Measurements from ENCODE around the gene GPR32.

Gene GPR32

DNA sequence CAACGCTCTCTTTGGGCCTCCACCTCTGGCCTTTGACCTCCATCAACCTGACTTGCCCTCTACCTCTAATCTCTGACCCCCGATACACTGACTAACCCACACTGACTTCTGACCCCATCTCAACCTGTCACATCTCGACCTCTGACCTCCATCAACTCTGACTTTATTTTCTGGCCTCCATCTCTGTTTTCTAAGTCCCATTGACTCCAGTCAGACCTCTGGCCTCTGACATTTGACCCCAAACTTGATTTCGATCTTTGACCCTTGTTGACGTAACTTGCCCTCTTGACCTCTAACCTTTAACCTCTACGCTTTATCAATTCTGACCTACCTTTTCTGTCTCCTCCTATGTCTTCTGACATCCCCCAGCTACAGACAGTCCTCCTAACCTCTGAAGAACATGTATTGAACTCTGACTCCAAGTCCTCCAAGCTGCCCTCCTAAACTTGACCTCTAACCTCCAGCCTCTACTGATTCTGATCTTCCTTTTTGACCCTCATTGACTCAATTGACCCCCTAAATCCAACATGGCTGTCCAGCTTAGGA lies 20.7 kb downstream of the GPR32 start (continued):
- TF ChIP-seq ZNF571 (tag by site-specific recombination; IDR thresholded peaks at IDR 0.05) (no peak), ZNF23 (tag by site-specific recombination; IDR thresholded peaks at IDR 0.05; ENCODE audit: borderline replicate concordance) (no peak), ZNF48 (tag by site-specific recombination; IDR thresholded peaks at IDR 0.05) (no peak), ZNF157 (tag by site-specific recombination; IDR thresholded peaks at IDR 0.05) (no peak), SCRT2 (tag by site-specific recombination; IDR thresholded peaks at IDR 0.05) (peak; percentile 72), SP2 (tag by site-specific recombination; IDR thresholded peaks at IDR 0.05) (no peak)
- TF ChIP-seq, protein P1, sequence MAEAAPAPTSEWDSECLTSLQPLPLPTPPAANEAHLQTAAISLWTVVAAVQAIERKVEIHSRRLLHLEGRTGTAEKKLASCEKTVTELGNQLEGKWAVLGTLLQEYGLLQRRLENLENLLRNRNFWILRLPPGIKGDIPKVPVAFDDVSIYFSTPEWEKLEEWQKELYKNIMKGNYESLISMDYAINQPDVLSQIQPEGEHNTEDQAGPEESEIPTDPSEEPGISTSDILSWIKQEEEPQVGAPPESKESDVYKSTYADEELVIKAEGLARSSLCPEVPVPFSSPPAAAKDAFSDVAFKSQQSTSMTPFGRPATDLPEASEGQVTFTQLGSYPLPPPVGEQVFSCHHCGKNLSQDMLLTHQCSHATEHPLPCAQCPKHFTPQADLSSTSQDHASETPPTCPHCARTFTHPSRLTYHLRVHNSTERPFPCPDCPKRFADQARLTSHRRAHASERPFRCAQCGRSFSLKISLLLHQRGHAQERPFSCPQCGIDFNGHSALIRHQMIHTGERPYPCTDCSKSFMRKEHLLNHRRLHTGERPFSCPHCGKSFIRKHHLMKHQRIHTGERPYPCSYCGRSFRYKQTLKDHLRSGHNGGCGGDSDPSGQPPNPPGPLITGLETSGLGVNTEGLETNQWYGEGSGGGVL (tag by site-specific recombination; IDR thresholded peaks at IDR 0.05), result 0 out of 2 replicates have a peak, but pooled peaks have one; percentile 12
- TF ChIP-seq, protein P2, sequence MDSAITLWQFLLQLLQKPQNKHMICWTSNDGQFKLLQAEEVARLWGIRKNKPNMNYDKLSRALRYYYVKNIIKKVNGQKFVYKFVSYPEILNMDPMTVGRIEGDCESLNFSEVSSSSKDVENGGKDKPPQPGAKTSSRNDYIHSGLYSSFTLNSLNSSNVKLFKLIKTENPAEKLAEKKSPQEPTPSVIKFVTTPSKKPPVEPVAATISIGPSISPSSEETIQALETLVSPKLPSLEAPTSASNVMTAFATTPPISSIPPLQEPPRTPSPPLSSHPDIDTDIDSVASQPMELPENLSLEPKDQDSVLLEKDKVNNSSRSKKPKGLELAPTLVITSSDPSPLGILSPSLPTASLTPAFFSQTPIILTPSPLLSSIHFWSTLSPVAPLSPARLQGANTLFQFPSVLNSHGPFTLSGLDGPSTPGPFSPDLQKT (IDR thresholded peaks at IDR 0.05; ENCODE audit: borderline replicate concordance, low read depth, low read length), result no peak
- TF ChIP-seq, protein P3, sequence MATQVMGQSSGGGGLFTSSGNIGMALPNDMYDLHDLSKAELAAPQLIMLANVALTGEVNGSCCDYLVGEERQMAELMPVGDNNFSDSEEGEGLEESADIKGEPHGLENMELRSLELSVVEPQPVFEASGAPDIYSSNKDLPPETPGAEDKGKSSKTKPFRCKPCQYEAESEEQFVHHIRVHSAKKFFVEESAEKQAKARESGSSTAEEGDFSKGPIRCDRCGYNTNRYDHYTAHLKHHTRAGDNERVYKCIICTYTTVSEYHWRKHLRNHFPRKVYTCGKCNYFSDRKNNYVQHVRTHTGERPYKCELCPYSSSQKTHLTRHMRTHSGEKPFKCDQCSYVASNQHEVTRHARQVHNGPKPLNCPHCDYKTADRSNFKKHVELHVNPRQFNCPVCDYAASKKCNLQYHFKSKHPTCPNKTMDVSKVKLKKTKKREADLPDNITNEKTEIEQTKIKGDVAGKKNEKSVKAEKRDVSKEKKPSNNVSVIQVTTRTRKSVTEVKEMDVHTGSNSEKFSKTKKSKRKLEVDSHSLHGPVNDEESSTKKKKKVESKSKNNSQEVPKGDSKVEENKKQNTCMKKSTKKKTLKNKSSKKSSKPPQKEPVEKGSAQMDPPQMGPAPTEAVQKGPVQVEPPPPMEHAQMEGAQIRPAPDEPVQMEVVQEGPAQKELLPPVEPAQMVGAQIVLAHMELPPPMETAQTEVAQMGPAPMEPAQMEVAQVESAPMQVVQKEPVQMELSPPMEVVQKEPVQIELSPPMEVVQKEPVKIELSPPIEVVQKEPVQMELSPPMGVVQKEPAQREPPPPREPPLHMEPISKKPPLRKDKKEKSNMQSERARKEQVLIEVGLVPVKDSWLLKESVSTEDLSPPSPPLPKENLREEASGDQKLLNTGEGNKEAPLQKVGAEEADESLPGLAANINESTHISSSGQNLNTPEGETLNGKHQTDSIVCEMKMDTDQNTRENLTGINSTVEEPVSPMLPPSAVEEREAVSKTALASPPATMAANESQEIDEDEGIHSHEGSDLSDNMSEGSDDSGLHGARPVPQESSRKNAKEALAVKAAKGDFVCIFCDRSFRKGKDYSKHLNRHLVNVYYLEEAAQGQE (tag by site-specific recombination; IDR thresholded peaks at IDR 0.05), result no peak
- TF ChIP-seq, protein P4, sequence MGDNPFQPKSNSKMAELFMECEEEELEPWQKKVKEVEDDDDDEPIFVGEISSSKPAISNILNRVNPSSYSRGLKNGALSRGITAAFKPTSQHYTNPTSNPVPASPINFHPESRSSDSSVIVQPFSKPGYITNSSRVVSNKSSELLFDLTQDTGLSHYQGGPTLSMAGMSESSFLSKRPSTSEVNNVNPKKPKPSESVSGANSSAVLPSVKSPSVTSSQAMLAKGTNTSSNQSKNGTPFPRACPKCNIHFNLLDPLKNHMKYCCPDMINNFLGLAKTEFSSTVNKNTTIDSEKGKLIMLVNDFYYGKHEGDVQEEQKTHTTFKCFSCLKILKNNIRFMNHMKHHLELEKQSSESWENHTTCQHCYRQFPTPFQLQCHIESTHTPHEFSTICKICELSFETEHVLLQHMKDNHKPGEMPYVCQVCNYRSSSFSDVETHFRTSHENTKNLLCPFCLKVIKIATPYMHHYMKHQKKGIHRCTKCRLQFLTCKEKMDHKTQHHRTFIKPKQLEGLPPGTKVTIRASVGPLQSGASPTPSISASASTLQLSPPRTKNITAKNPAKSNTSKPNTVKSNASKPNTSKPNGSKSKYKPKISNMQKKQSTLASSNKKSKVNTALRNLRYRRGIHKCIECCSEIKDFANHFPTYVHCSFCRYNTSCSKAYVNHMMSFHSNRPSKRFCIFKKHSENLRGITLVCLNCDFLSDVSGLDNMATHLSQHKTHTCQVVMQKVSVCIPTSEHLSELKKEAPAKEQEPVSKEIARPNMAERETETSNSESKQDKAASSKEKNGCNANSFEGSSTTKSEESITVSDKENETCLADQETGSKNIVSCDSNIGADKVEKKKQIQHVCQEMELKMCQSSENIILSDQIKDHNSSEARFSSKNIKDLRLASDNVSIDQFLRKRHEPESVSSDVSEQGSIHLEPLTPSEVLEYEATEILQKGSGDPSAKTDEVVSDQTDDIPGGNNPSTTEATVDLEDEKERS (tag by site-specific recombination; IDR thresholded peaks at IDR 0.05), result no peak

DNA sequence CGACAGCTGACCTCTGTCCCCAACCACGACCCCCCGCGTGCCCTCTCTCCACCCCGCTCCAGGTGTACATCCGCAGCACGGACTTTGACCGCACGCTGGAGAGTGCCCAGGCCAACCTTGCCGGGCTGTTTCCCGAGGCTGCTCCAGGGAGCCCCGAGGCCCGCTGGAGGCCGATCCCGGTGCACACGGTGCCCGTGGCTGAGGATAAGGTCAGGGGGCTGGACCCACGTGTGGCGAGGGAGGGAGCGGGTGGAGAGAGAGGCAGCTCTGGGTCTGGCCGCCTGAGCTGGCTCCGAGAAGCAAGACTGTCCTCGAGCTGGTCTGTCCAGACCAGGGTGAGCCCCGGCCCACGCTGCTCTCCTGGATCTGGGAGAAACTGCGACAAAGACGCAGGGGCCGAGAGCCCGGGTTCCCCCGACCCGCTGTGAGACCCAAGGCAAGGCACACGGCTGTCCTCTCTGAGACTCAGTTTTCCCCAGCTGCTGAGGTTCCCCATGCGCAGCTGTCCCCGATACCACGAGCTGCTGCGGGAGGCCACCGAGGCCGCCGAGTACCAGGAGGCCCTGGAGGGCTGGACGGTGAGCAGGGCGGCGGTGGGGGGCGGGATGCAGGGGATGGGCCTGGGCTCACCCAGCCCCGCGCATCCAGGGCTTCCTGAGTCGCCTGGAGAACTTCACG lies 21.5 kb downstream of the GPR32 start:
- no peaks in the 10 kb centered on the region for H3K9me3 ChIP-seq (ENCODE audit: control insufficient read depth, insufficient read depth, low read depth, low read length)
- TF ChIP-seq ZNF211 (tag by site-specific recombination; IDR thresholded peaks at IDR 0.05; ENCODE audit: low read depth), result no peak
- no peak for TF ChIP-seq ZNF623 (tag by site-specific recombination; IDR thresholded peaks at IDR 0.05)
- TF ChIP-seq, protein P5, sequence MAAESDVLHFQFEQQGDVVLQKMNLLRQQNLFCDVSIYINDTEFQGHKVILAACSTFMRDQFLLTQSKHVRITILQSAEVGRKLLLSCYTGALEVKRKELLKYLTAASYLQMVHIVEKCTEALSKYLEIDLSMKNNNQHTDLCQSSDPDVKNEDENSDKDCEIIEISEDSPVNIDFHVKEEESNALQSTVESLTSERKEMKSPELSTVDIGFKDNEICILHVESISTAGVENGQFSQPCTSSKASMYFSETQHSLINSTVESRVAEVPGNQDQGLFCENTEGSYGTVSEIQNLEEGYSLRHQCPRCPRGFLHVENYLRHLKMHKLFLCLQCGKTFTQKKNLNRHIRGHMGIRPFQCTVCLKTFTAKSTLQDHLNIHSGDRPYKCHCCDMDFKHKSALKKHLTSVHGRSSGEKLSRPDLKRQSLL (tag by site-specific recombination; IDR thresholded peaks at IDR 0.05), result peak; percentile 63; the same call in 1 of the 2 replicates
- no peak overlapping the region for H3K4me3 ChIP-seq (ENCODE audit: low read depth, low read length)
- no peak overlapping the region for H3K27ac ChIP-seq (ENCODE audit: extremely low read depth, low read depth, low read length)
- POLR2A ChIA-PET, result interaction anchor here (0.6 to 7.9 kb wide), 4 partner anchors 11 to 227 kb away, joined by 3 to 85 read pairs (median 5); no protein-coding TSS in a partner anchor
- peaks cover 4% of the 10 kb centered on the region; the same call in 1 of the 2 replicates for H3K4me1 ChIP-seq (ENCODE audit: control insufficient read depth, insufficient read depth, low read length)
- peaks cover 0 to 17% of the 10 kb centered on the region in 2 experiments; a peak in 1 of 3 replicates for H3K36me3 ChIP-seq (ENCODE audit: control insufficient read depth in 2 of 2, insufficient read depth in 1 of 2, low read length in 2 of 2)
- CTCF ChIA-PET, result interaction anchor here (0.6 to 9.4 kb wide), 4 partner anchors 8 to 184 kb away, joined by 3 to 79 read pairs (median 4); no protein-coding TSS in a partner anchor
